ENCODE data around the gene RIPOR3. TPM values are rescaled to one million over a fixed set of nuclear protein-coding genes. Genes with fewer than 3 reads are reported as not detected.

The RIPOR3 gene
- total RNA-seq, 2 experiments from 2014 or later = 0.53 TPM; not detected in 1

DNA sequence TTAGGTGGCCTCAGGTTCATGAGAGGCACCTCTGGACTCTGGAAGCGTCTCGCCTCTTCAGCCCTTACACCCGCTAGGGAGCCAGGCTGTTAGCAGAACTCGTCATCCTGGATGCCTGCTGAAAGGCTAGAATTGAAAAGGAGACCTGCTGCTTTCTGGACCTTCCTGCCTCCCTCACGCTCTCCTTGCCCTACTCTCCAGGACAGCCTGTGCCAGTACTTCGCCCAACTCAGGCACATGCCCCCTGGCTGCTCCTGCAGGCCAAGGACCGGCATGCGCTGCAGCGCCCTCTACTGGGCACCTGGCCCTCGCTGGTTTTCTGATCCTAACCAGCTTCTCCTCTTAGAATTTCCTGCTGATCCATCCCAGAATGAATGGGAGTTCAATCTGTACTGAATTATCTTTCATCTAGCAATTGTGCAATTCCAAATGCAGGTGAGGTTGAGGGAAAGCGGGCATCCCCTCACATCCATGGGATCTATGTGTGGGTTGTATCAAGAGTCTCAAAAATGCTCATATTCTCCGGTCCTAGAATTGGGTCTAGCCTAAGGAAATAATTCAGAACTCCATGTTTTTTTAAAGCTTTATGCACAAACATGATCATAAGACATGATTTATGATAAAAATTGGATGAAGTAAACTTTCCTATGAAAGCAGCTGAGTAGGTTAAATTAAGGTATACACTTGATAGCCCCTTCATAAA lies 103.2 kb downstream of the RIPOR3 start:
- Histone ChIP-seq H3K27ac (ENCODE audit: low read depth, low read length, poor library complexity, severe bottlenecking) (no peak overlapping the region), H3K4me1 (ENCODE audit: insufficient read depth, low read length, poor library complexity, severe bottlenecking) (peaks cover 4% of the 10 kb centered on the region), H3K9me2 (ENCODE audit: insufficient read depth, low read length) (no peaks in the 10 kb centered on the region), H3K4me2 (ENCODE audit: low read length) (no peak overlapping the region), H4K20me1 (ENCODE audit: insufficient read depth, low read length) (no peaks in the 10 kb centered on the region), H2AFZ (ENCODE audit: low read length) (no peak overlapping the region), H3K36me3 (ENCODE audit: insufficient read depth, low read length) (peaks cover 8% of the 10 kb centered on the region; the same call in 1 of the 2 replicates), H3K9me3 (ENCODE audit: low read length) (no peaks in the 10 kb centered on the region), H3K79me2 (ENCODE audit: insufficient read depth, low read depth, low read length) (no peaks in the 10 kb centered on the region), H3K4me3 (ENCODE audit: low read depth, low read length, poor library complexity, severe bottlenecking) (no peak overlapping the region)
- POLR2A ChIA-PET = interaction anchor here (0.6 kb wide), 2 partner anchors 19 to 179 kb away, joined by 4 read pairs; no protein-coding TSS in a partner anchor
- intact Hi-C loops (cut with micrococcal nuclease; ENCODE audit: unreplicated experiment) = no loop called here
- BruUV-seq (replicated peaks) = no TSS peak
- DNase-seq (ENCODE audit: low spot score) = peak; percentile 74
- TF ChIP-seq, protein P1, sequence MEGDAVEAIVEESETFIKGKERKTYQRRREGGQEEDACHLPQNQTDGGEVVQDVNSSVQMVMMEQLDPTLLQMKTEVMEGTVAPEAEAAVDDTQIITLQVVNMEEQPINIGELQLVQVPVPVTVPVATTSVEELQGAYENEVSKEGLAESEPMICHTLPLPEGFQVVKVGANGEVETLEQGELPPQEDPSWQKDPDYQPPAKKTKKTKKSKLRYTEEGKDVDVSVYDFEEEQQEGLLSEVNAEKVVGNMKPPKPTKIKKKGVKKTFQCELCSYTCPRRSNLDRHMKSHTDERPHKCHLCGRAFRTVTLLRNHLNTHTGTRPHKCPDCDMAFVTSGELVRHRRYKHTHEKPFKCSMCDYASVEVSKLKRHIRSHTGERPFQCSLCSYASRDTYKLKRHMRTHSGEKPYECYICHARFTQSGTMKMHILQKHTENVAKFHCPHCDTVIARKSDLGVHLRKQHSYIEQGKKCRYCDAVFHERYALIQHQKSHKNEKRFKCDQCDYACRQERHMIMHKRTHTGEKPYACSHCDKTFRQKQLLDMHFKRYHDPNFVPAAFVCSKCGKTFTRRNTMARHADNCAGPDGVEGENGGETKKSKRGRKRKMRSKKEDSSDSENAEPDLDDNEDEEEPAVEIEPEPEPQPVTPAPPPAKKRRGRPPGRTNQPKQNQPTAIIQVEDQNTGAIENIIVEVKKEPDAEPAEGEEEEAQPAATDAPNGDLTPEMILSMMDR (conservative IDR thresholded peaks at IDR 0.05; ENCODE audit: low read length) = peak; percentile 100
- TF ChIP-seq EZH2phosphoT487 (IDR thresholded peaks at IDR 0.05; ENCODE audit: borderline replicate concordance, low read depth, low read length) = no peak
- CTCF ChIA-PET (ENCODE audit: unreplicated experiment) = interaction anchor here (0.6 kb wide), 1 partner anchor 145 kb away, joined by 3 read pairs; no protein-coding TSS in a partner anchor

DNA sequence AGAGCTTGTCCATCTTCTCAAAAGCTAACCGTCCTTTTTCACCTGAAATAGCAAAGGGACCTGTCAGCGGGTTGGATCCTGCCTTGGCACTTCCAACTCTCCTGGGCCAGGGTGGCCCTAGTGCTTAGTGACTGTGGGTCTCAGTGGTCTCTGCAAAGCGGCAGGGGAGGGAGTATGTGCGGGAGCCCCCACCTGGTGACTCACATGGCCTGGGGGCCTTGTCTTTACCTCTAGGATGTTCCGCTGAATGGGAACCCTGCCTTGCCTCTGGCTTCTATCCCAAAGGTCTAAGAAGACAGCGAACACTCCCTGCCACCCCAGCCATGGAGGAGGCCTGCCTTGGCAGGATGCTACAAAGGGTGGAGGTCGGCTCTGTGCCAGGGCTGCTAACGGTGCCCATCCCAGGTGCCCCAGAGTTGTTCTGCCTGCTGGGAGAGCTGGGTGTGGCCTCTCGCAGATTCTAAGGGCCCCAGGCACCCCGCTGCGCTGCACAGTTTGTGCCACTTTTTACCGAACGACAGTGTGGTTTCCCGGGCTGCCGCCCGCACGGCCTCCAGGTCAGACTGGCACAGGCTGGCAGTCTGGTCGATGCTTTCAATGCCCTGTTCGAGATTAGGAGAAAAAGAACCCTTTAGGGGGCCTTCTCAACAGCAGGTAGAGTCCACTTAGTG lies 103.9 kb downstream of the RIPOR3 start:
- Histone ChIP-seq H3K4me1 (ENCODE audit: insufficient read depth, low read length, poor library complexity, severe bottlenecking) (peaks cover 12% of the 10 kb centered on the region), H3K9me2 (ENCODE audit: insufficient read depth, low read length) (no peaks in the 10 kb centered on the region), H3K9me3 (ENCODE audit: low read length) (no peaks in the 10 kb centered on the region), H3K27ac (ENCODE audit: low read depth, low read length, poor library complexity, severe bottlenecking) (no peak overlapping the region), H2AFZ (ENCODE audit: low read length) (no peak overlapping the region), H4K20me1 (ENCODE audit: insufficient read depth, low read length) (no peaks in the 10 kb centered on the region), H3K36me3 (ENCODE audit: insufficient read depth, low read length) (peaks cover 10% of the 10 kb centered on the region; the same call in 1 of the 2 replicates), H3K79me2 (ENCODE audit: insufficient read depth, low read depth, low read length) (no peaks in the 10 kb centered on the region), H3K4me3 (ENCODE audit: low read depth, low read length, poor library complexity, severe bottlenecking) (no peak overlapping the region), H3K4me2 (ENCODE audit: low read length) (no peak overlapping the region)
- ChIA-PET POLR2A (interaction anchor here (0.6 kb wide), 1 partner anchor 36 kb away, joined by 4 read pairs; no protein-coding TSS in a partner anchor), CTCF (ENCODE audit: unreplicated experiment) (no interaction called here)
- TF ChIP-seq, protein P1 (conservative IDR thresholded peaks at IDR 0.05; ENCODE audit: low read length) = no peak
- no peak for TF ChIP-seq EZH2phosphoT487 (IDR thresholded peaks at IDR 0.05; ENCODE audit: borderline replicate concordance, low read depth, low read length)
- no TSS peak for BruUV-seq (replicated peaks)
- no peak for DNase-seq (ENCODE audit: low spot score)
- intact Hi-C loops (cut with micrococcal nuclease; ENCODE audit: unreplicated experiment) = no loop called here

Data from OCI-LY7 (cell line).